HUDEP-2 (cell line): ENCODE data around the gene CDC42EP5.

ENCODE experiments used
- DNase-seq, 76 experiments: peaks; one replicate each; lab custom pipeline; 2025; ENCODE audit not compliant: unreplicated experiment in 76 of 76; lab: John Stamatoyannopoulos, UW

The CDC42EP5 gene

DNA sequence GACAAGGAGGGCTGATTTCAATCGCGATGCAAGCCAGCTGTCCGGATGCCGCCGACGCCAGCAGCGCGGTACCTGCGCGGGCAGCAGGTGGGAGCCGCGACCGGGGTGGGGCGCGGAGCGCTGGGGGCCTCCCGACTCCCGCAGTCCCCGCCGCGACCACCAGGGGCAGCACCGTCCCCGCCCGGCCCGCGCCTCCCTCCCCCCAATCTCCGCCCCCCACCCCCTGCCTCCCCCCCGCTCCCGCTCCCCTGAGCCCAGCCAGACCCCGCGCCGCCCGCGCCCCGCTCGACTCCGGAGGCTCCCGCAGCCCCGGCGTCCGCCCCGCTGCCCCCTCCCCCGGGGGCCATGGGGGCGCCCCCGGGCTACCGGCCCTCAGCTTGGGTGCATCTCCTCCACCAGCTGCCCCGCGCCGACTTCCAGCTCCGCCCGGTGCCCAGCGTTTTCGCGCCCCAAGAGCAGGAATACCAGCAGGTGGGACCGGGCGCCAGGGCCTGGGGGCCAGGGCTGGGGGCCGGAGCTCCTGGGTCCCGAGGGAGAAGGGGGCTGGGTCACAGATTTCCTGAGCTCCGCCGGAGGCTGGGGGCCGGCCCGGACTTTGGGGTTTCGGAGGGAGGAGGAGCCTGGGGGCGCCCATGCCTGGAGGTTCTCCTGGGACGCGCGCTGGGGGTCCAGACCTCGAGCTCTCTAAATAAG lies 57.7 kb downstream of the CDC42EP5 start, which contains the start of gene TTYH1:
TTYH1 (plus strand) TSS at position 257 of the 693 bp plus-strand sequence; CDS start at position 346, 89 bp downstream.
- DNase-seq: peak in 1 of 76 experiments; percentile 17
